HEK293T (cell line): ENCODE data around the gene PHLPP1.

Source experiments
- CTCF ChIA-PET: fragments of 350-600 bp; formaldehyde crosslinking; extraction: SDS; loops from one replicate; lab custom pipeline; 2021; ENCODE audit warnings: antibody characterized with exemption, inconsistent platforms; lab: Yijun Ruan, JAX
- POLR2A ChIA-PET: fragments of 350-600 bp; formaldehyde crosslinking; extraction: SDS; loops from one replicate; lab custom pipeline; 2020; ENCODE audit warnings: antibody characterized with exemption, inconsistent platforms; lab: Yijun Ruan, JAX
- DNase-seq: peaks from one replicate; pipeline ENCODE4 v3.0.0; 2012; ENCODE audit warnings: mixed read lengths; ENCODE audit errors: extremely low spot score
- ARNT ChIP-seq: fragments of 450-650 bp; IDR thresholded peaks from 2 replicates; pipeline ENCODE4 v1.6.1; 2017; ENCODE audit warnings: mild to moderate bottlenecking
- BHLHE40 ChIP-seq: fragments of 450-650 bp; IDR thresholded peaks from 2 replicates; pipeline ENCODE4 v1.6.1; 2016; ENCODE audit warnings: mild to moderate bottlenecking, moderate library complexity, borderline replicate concordance
- CTBP1 ChIP-seq: fragments of 450-650 bp; IDR thresholded peaks from 2 replicates; pipeline ENCODE4 v1.6.1; 2016; ENCODE audit warnings: borderline replicate concordance
- ELF4 ChIP-seq: fragments of 450-650 bp; IDR thresholded peaks from 2 replicates; pipeline ENCODE4 v1.6.1; 2017; ENCODE audit warnings: antibody characterized with exemption
- FOXA1 ChIP-seq: fragments of 450-650 bp; IDR thresholded peaks from 2 replicates; pipeline ENCODE4 v1.6.1; 2016; ENCODE audit warnings: mild to moderate bottlenecking
- FOXK2 ChIP-seq: fragments of 450-650 bp; IDR thresholded peaks from 2 replicates; pipeline ENCODE4 v1.6.1; 2016; ENCODE audit warnings: mild to moderate bottlenecking
- FOXM1 ChIP-seq: fragments of 450-650 bp; IDR thresholded peaks from 2 replicates; pipeline ENCODE4 v1.6.1; 2017; ENCODE audit warnings: mild to moderate bottlenecking, borderline replicate concordance
- HDGF ChIP-seq: fragments of 450-650 bp; IDR thresholded peaks from 2 replicates; pipeline ENCODE4 v1.6.1; 2017; ENCODE audit warnings: antibody characterized with exemption, borderline replicate concordance
- L3MBTL2 ChIP-seq: fragments of 450-650 bp; conservative IDR thresholded peaks from 2 replicates; pipeline ENCODE4 v1.6.1; 2016; ENCODE audit warnings: mild to moderate bottlenecking
- LEF1 ChIP-seq: fragments of 450-650 bp; IDR thresholded peaks from 2 replicates; pipeline ENCODE4 v1.6.1; 2017; ENCODE audit warnings: mild to moderate bottlenecking, borderline replicate concordance
- NFRKB ChIP-seq: fragments of 450-650 bp; IDR thresholded peaks from 2 replicates; pipeline ENCODE4 v1.6.1; 2016; ENCODE audit warnings: mild to moderate bottlenecking, moderate library complexity
- SP1 ChIP-seq: fragments of 450-650 bp; IDR thresholded peaks from 2 replicates; pipeline ENCODE4 v1.6.1; 2017
- SUZ12 ChIP-seq: fragments of 450-650 bp; IDR thresholded peaks from 2 replicates; pipeline ENCODE4 v1.6.1; 2016; ENCODE audit warnings: mild to moderate bottlenecking
- TARDBP ChIP-seq: fragments of 450-650 bp; IDR thresholded peaks from 2 replicates; pipeline ENCODE4 v1.6.1; 2016
- ZNF384 ChIP-seq: fragments of 450-650 bp; IDR thresholded peaks from 2 replicates; pipeline ENCODE4 v1.6.1; 2016
- TF ChIP-seq, protein P1 (sequence below): fragments of 450-650 bp; IDR thresholded peaks from 2 replicates; pipeline ENCODE4 v1.6.1; 2016

The PHLPP1 gene

DNA sequence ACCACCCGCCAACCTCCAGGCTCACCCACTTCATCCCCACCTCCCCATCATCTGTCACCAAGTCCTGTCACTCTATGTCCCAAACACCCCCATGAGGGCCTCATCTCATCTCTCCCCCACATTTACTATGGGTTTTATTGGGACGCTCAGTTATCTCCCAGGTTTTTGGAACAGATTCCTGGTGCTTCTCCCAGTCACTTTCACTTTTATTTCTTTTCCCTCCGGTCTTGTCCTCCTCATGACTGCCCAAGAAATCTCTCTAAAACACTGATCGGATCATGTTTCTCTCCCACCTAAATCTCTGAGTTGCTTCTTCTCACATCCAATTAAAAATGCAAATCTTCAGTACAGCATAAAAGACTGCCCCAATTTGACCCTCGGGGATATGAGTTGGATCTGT lies 273.1 kb downstream of the PHLPP1 start:
- ChIA-PET POLR2A (no interaction called here), CTCF (no interaction called here)
- TF ChIP-seq CTBP1, result no peak
- no peak for TF ChIP-seq FOXK2
- TF ChIP-seq, protein P1, sequence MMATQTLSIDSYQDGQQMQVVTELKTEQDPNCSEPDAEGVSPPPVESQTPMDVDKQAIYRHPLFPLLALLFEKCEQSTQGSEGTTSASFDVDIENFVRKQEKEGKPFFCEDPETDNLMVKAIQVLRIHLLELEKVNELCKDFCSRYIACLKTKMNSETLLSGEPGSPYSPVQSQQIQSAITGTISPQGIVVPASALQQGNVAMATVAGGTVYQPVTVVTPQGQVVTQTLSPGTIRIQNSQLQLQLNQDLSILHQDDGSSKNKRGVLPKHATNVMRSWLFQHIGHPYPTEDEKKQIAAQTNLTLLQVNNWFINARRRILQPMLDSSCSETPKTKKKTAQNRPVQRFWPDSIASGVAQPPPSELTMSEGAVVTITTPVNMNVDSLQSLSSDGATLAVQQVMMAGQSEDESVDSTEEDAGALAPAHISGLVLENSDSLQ, result no peak
- TF ChIP-seq NFRKB, result no peak
- no peak for DNase-seq

DNA sequence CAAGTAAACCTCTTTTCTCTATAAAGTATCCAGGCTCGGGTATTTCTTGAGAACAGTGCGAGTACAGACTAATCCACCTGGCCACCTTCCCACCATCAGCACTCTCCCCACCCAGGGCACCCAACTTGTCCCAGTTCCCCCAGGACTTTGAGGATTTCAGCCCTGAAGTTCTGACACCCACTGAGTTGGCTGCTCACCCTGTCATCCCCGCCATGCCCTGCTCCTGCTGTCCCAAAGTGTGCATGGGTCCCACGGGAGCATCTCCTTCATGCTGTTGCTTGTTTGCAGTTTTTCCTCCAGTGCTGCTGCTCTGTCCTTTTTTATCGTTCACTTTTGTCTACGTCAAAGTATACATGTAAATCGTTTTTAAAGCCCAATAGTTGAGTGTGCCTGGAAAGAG lies 273.9 kb downstream of the PHLPP1 start:
- DNase-seq, result no peak
- CTCF ChIA-PET, result no interaction called here
- POLR2A ChIA-PET, result no interaction called here
- TF ChIP-seq HDGF, result no peak
- no peak for TF ChIP-seq ZNF384
- TF ChIP-seq FOXM1, result no peak
- no peak for TF ChIP-seq ARNT
- no peak for TF ChIP-seq LEF1
- TF ChIP-seq ELF4, result no peak
- TF ChIP-seq TARDBP, result no peak
- TF ChIP-seq L3MBTL2, result no peak
- no peak for TF ChIP-seq SUZ12
- TF ChIP-seq FOXK2, result no peak

DNA sequence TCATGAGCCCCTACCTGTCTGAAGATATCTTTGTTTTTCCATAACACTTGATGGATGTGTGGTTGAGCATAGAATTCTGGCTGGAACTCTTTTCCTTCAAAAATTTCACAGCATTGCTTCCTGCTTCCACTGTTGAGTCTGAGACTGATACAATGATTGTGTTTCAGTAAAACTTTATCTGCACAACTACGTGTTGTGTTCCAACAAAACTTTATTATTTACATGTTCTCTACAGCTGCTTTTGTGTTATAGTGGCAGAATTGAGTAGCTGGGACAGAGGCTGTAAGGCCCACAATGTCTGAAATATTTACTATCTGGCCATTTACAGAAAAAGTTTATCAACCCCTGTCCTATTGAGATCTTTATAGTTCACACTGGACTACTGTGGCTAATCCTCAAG lies 275.3 kb downstream of the PHLPP1 start:
- DNase-seq, result no peak
- ChIA-PET CTCF (interaction anchor here (0.7 kb wide), 1 partner anchor 25 kb away, joined by 3 read pairs; no protein-coding TSS in a partner anchor), POLR2A (no interaction called here)
- no peak for TF ChIP-seq ELF4
- TF ChIP-seq L3MBTL2, result no peak

DNA sequence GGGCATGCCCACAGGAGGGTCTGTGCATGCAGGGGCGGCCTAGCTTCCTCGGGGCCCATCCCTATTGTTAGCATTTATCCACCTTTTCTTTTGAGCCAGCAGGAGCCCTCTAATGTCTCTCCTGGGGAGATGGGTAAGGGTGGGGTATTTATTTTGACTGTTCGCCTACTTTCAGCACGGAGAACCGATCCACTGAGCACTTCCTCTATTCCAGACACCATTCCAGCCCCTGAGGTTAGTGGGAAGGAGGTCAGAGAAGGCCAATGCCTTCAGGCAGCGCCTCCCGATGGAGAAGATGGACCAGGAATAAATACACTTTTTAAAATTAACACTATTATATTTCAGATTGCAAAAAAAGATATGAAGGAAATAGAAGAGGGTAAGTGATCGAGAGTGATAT lies 276.0 kb downstream of the PHLPP1 start:
- no peak for TF ChIP-seq HDGF
- ChIA-PET POLR2A (no interaction called here), CTCF (no interaction called here)
- DNase-seq, result no peak

- ChIA-PET POLR2A (no interaction called here), CTCF (no interaction called here)
- no peak for TF ChIP-seq NFRKB
- no peak for TF ChIP-seq ZNF384
- no peak for TF ChIP-seq BHLHE40
- TF ChIP-seq SUZ12, result no peak
- TF ChIP-seq L3MBTL2, result no peak
- TF ChIP-seq, protein P1, result no peak
- TF ChIP-seq SP1, result no peak
- DNase-seq, result no peak
These were observed 276.6 kb downstream of the PHLPP1 start for GRCh38 chr18:62991959-62992358.

GRCh38 chr18:62992877-62993365 lies 277.6 kb downstream of the PHLPP1 start:
- no peak for TF ChIP-seq FOXK2
- TF ChIP-seq, protein P1, result no peak
- CTCF ChIA-PET, result interaction anchor here (0.7 to 1.0 kb wide), 2 partner anchors 10 to 406 kb away, joined by 3 read pairs; no protein-coding TSS in a partner anchor
- POLR2A ChIA-PET, result no interaction called here
- DNase-seq, result no peak

- POLR2A ChIA-PET, result no interaction called here
- no peak for DNase-seq
- no peak for TF ChIP-seq HDGF
- TF ChIP-seq SP1, result no peak
- no peak for TF ChIP-seq FOXM1
- TF ChIP-seq CTBP1, result no peak
- no peak for TF ChIP-seq FOXA1
- no peak for TF ChIP-seq L3MBTL2
- TF ChIP-seq TARDBP, result no peak
- no peak for TF ChIP-seq ARNT
- no peak for TF ChIP-seq LEF1
- no peak for TF ChIP-seq ZNF384
- no peak for TF ChIP-seq SUZ12
- TF ChIP-seq BHLHE40, result no peak
- TF ChIP-seq ELF4, result no peak
- TF ChIP-seq NFRKB, result no peak
- TF ChIP-seq, protein P1, result no peak
- no peak for TF ChIP-seq FOXK2
- CTCF ChIA-PET, result no interaction called here
These were observed 281.2 kb downstream of the PHLPP1 start for GRCh38 chr18:62996566-62996965.
